ENCODE measurements around the gene ACSF3. TPM values are rescaled to one million over a fixed set of nuclear protein-coding genes. Genes with fewer than 3 reads are reported as not detected.

ACSF3 gene
- total RNA-seq, 6 experiments from 2014 or later: 18.4 to 24.2 (median 21.2) TPM

GRCh38 chr16:89200850-89201411 is 107.3 kb downstream of the ACSF3 start:
- TF ChIP-seq CTCF (IDR thresholded peaks at IDR 0.05): no peak
- no peak overlapping the region for H3K4me3 Mint-ChIP-seq
- H3K9me3 Mint-ChIP-seq: peaks cover 11% of the 10 kb centered on the region
- H3K4me1 Mint-ChIP-seq (ENCODE audit: low read depth): no peaks in the 10 kb centered on the region
- H3K27me3 Mint-ChIP-seq (ENCODE audit: insufficient read depth): peaks cover 21% of the 10 kb centered on the region
- DNase-seq: no peak
- no peak overlapping the region for H3K27ac Mint-ChIP-seq
- peaks cover 8% of the 10 kb centered on the region for H3K36me3 Mint-ChIP-seq (ENCODE audit: low read depth)

DNA sequence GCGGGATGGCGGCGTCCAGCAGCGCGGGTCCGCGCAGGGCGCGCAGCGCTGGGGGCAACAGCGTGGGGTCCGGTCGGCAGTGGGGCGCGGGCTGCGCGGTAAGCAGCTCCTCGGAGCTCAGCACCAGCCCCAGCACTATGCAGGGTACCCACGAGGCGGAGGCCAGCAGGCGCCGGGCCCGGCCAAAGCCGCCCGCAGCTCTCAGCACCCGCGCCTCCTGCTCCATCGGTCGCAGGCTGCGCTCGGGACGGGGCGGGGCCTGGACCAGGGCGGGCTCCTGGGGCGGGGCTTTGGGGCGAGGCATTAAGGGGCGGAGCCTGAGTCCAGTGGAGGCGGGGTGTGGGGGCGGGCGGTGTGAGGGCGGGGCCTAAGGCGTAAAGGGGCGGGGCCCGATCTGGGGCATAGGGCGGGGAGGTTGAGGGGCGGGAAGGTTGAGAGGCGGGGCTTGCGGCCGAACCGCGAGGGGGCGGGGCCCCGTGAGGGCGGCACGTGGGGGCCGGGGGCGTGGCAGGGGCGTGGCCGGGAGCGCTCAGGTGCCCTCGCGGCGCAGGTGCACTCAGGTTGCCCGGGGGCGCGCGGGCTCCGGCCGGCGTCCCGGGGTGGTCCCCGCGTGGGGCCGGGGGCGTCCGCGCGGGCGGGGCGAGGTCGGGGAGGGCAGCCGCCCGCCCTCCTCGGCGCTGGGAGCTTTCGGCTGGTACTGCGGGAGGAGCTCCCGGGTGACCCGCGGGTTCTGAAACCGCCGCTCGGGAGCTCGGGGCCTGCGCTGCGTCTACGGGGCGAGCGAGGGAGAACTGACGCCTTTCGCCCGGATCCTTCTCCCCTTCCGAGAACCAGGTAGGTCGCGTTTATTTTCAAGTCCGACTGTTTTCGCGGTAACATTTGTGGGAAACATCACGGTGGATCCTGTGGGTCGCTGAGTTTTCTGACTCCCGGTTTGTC is 108.1 kb downstream of the ACSF3 start:
- Mint-ChIP-seq H3K27ac (no peak overlapping the region), H3K4me1 (ENCODE audit: low read depth) (no peaks in the 10 kb centered on the region), H3K4me3 (no peak overlapping the region), H3K36me3 (ENCODE audit: low read depth) (peaks cover 8% of the 10 kb centered on the region), H3K27me3 (ENCODE audit: insufficient read depth) (peaks cover 27% of the 10 kb centered on the region), H3K9me3 (peaks cover 11% of the 10 kb centered on the region)
- no peak for TF ChIP-seq CTCF (IDR thresholded peaks at IDR 0.05)
- DNase-seq: no peak

- Mint-ChIP-seq H3K4me3 (no peak overlapping the region), H3K27me3 (ENCODE audit: insufficient read depth) (peaks cover 27% of the 10 kb centered on the region)
These were observed 109.0 kb downstream of the ACSF3 start for GRCh38 chr16:89202422-89203215.

More at GRCh38 chr16:89202422-89203215, 109.0 kb downstream of the ACSF3 start:
- TF ChIP-seq CTCF (IDR thresholded peaks at IDR 0.05): no peak
- DNase-seq: no peak
- no peaks in the 10 kb centered on the region for H3K4me1 Mint-ChIP-seq (ENCODE audit: low read depth)
- H3K9me3 Mint-ChIP-seq: peaks cover 11% of the 10 kb centered on the region
- peaks cover 8% of the 10 kb centered on the region for H3K36me3 Mint-ChIP-seq (ENCODE audit: low read depth)
- H3K27ac Mint-ChIP-seq: no peak overlapping the region

Other genes with a start within 250 kb of the ACSF3 start
- gene GALNS, start 236.9 kb upstream of the ACSF3 start, total RNA-seq (2021; fragmentation: NEBNext Ultra II Directional; extraction: Animal tissue kit (Norgen Biotek cat#: 25700)): 10 to 100 TPM; 16.6 to 20.7 (median 18.2) TPM
- 10 to 100 TPM; 58.0 to 75.9 (median 65.6) TPM for gene TRAPPC2L, start 236.7 kb upstream of the ACSF3 start, total RNA-seq (2021; fragmentation: NEBNext Ultra II Directional; extraction: Animal tissue kit (Norgen Biotek cat#: 25700))
- gene PABPN1L, start 227.2 kb upstream of the ACSF3 start, total RNA-seq (2021; fragmentation: NEBNext Ultra II Directional; extraction: Animal tissue kit (Norgen Biotek cat#: 25700)): not detected
- gene CBFA2T3, start 116.6 kb upstream of the ACSF3 start, total RNA-seq (2021; fragmentation: NEBNext Ultra II Directional; extraction: Animal tissue kit (Norgen Biotek cat#: 25700)): not detected
- under 1 TPM in 2 of 6 experiments, not detected in 4; 0.05 to 0.07 TPM for gene CDH15, start 77.9 kb downstream of the ACSF3 start, total RNA-seq (2021; fragmentation: NEBNext Ultra II Directional; extraction: Animal tissue kit (Norgen Biotek cat#: 25700))
- gene SLC22A31, start 106.7 kb downstream of the ACSF3 start, total RNA-seq (2021; fragmentation: NEBNext Ultra II Directional; extraction: Animal tissue kit (Norgen Biotek cat#: 25700)): not detected
- gene ZNF778, start 123.9 kb downstream of the ACSF3 start, total RNA-seq (2021; fragmentation: NEBNext Ultra II Directional; extraction: Animal tissue kit (Norgen Biotek cat#: 25700)): 1 to 10 TPM; 6.8 to 8.1 (median 7.5) TPM

Data from HFFc6 (cell line).